Left forelimb (tissue), 1 donor: Measurements from ENCODE around the gene KRTAP9-9.
"Not testable (repeated sequence)": the region's sequence is repeated elsewhere in the genome, so short reads cannot be mapped to it uniquely, and the experiment has no call there.

Source experiments
- DNase-seq: peaks from one replicate; pipeline ENCODE4 v3.0.0-alpha.2; 2018; ENCODE audit warnings: low spot score

Gene KRTAP9-9

GRCh38 chr17:41255381-41256290, at the start of gene KRTAP9-9:
Gene KRTAP9-9 (plus strand): TSS chr17:41255384.
- not testable (repeated sequence) for DNase-seq

- DNase-seq = no peak
These were observed 43.2 kb upstream of the KRTAP9-9 start for GRCh38 chr17:41211845-41212466.

- no peak for DNase-seq
These were observed 42.5 kb upstream of the KRTAP9-9 start for GRCh38 chr17:41212524-41213169.

GRCh38 chr17:41215681-41216080, 39.5 kb upstream of the KRTAP9-9 start:
- DNase-seq = no peak

- DNase-seq = no peak
These were observed 31.4 kb upstream of the KRTAP9-9 start for GRCh38 chr17:41223821-41224220.

- DNase-seq = no peak
These were observed 29.1 kb upstream of the KRTAP9-9 start for GRCh38 chr17:41226051-41226450.

- DNase-seq = not testable (repeated sequence)
These were observed 28.5 kb upstream of the KRTAP9-9 start, which contains the start of gene KRTAP9-2 for GRCh38 chr17:41226598-41227095. Gene KRTAP9-2 (plus strand): TSS chr17:41226648. CDS start chr17:41226655, 7 bp downstream.

GRCh38 chr17:41230094-41230493, 25.1 kb upstream of the KRTAP9-9 start:
- no peak for DNase-seq

- no peak for DNase-seq
These were observed 23.5 kb upstream of the KRTAP9-9 start for GRCh38 chr17:41231731-41232130.

GRCh38 chr17:41232399-41233105, 22.6 kb upstream of the KRTAP9-9 start, which contains the start of gene KRTAP9-3:
Gene KRTAP9-3 (plus strand): TSS chr17:41232449. CDS start chr17:41232502, 53 bp downstream.
- not testable (repeated sequence) for DNase-seq

GRCh38 chr17:41237116-41237515, 18.1 kb upstream of the KRTAP9-9 start:
- not testable (repeated sequence) for DNase-seq

GRCh38 chr17:41237949-41238437, 17.2 kb upstream of the KRTAP9-9 start, which contains the start of gene KRTAP9-8:
Gene KRTAP9-8 (plus strand): TSS chr17:41237999. CDS start chr17:41238052, 53 bp downstream.
- not testable (repeated sequence) for DNase-seq

- not testable (repeated sequence) for DNase-seq
These were observed 8.0 kb upstream of the KRTAP9-9 start for GRCh38 chr17:41246995-41247787.

GRCh38 chr17:41249637-41250240, 5.4 kb upstream of the KRTAP9-9 start, which contains the start of gene KRTAP9-4:
Gene KRTAP9-4 (plus strand): TSS chr17:41249687. CDS start chr17:41249721, 34 bp downstream.
- DNase-seq = not testable (repeated sequence)

- DNase-seq = no peak
These were observed 3.9 kb upstream of the KRTAP9-9 start for GRCh38 chr17:41251261-41251660.

GRCh38 chr17:41254861-41255260, 323 bp upstream of the KRTAP9-9 start:
- DNase-seq = no peak

- DNase-seq = no peak
These were observed 1.1 kb downstream of the KRTAP9-9 start for GRCh38 chr17:41256291-41256685.

- no peak for DNase-seq
These were observed 3.2 kb downstream of the KRTAP9-9 start for GRCh38 chr17:41258406-41258805.

GRCh38 chr17:41263212-41263611, 8.0 kb downstream of the KRTAP9-9 start:
- DNase-seq = no peak

GRCh38 chr17:41264599-41264998, 9.4 kb downstream of the KRTAP9-9 start:
- no peak for DNase-seq
